T-helper 22 cell (primary cell): ENCODE data around the gene CTNND2.

Experiments used
- DNase-seq: peaks from one replicate; pipeline ENCODE4 v3.0.0-alpha.2; 2020; ENCODE audit warnings: low read depth

CTNND2 gene

GRCh38 chr5:11760934-11761603 lies 143.2 kb downstream of the CTNND2 start:
- DNase-seq, result no peak

- DNase-seq, result no peak
These were observed 145.9 kb downstream of the CTNND2 start for GRCh38 chr5:11758321-11758720.

- DNase-seq, result no peak
These were observed 146.6 kb downstream of the CTNND2 start for GRCh38 chr5:11757661-11758060.

GRCh38 chr5:11737010-11737409 lies 167.2 kb downstream of the CTNND2 start:
- DNase-seq, result no peak

GRCh38 chr5:11734369-11734768 lies 169.9 kb downstream of the CTNND2 start:
- no peak for DNase-seq

- DNase-seq, result no peak
These were observed 170.4 kb downstream of the CTNND2 start for GRCh38 chr5:11733840-11734192.

GRCh38 chr5:11733185-11733839 lies 170.9 kb downstream of the CTNND2 start:
- no peak for DNase-seq

GRCh38 chr5:11724940-11725339 lies 179.3 kb downstream of the CTNND2 start:
- no peak for DNase-seq

GRCh38 chr5:11719888-11720481 lies 184.3 kb downstream of the CTNND2 start:
- no peak for DNase-seq

GRCh38 chr5:11715461-11716196 lies 188.6 kb downstream of the CTNND2 start:
- DNase-seq, result no peak

- no peak for DNase-seq
These were observed 192.3 kb downstream of the CTNND2 start for GRCh38 chr5:11711932-11712331.

GRCh38 chr5:11709021-11709420 lies 195.2 kb downstream of the CTNND2 start:
- no peak for DNase-seq

- DNase-seq, result no peak
These were observed 199.3 kb downstream of the CTNND2 start for GRCh38 chr5:11704916-11705315.

GRCh38 chr5:11700391-11700790 lies 203.9 kb downstream of the CTNND2 start:
- no peak for DNase-seq

GRCh38 chr5:11692636-11693035 lies 211.6 kb downstream of the CTNND2 start:
- no peak for DNase-seq

GRCh38 chr5:11687498-11687897 lies 216.7 kb downstream of the CTNND2 start:
- DNase-seq, result no peak

GRCh38 chr5:11684607-11685006 lies 219.6 kb downstream of the CTNND2 start:
- no peak for DNase-seq

- DNase-seq, result no peak
These were observed 220.6 kb downstream of the CTNND2 start for GRCh38 chr5:11683666-11684065.

- no peak for DNase-seq
These were observed 222.4 kb downstream of the CTNND2 start for GRCh38 chr5:11681796-11682195.

- no peak for DNase-seq
These were observed 224.6 kb downstream of the CTNND2 start for GRCh38 chr5:11679676-11680075.

GRCh38 chr5:11675184-11675583 lies 229.1 kb downstream of the CTNND2 start:
- no peak for DNase-seq

- no peak for DNase-seq
These were observed 231.7 kb downstream of the CTNND2 start for GRCh38 chr5:11672385-11673085.
